Stimulated activated effector memory CD8-positive, alpha-beta T cell treated with anti-CD3 and anti-CD28 coated beads, Interleukin-12 subunit alpha, Interleukin-12 subunit beta, amount 100 ng/mL, for 72 hours (primary cell): Measurements from ENCODE around the gene ZFYVE21.
A peak's percentile ranks its signal among the peaks of the same experiment; 100 is the strongest.

Experiments
- ATAC-seq: fragments of 150-1000 bp; cut with Tn5 transposase; 2 replicates; pipeline ENCODE4 v1.10.0; 2021
- DNase-seq, 2 donors: peaks; one replicate each; pipeline ENCODE4 v3.0.0; 2021 to 2022; ENCODE audit warnings: low spot score in 2 of 2
- H3K27ac Mint-ChIP-seq: one replicate; pipeline ENCODE4 v1.8.0; 2022; ENCODE audit warnings: mild to moderate bottlenecking, mixed read lengths
- H3K36me3 Mint-ChIP-seq: one replicate; pipeline ENCODE4 v1.8.0; 2022; ENCODE audit warnings: mild to moderate bottlenecking, mixed read lengths
- H3K4me1 Mint-ChIP-seq: one replicate; pipeline ENCODE4 v1.8.0; 2022; ENCODE audit warnings: mixed read lengths
- H3K4me3 Mint-ChIP-seq: one replicate; pipeline ENCODE4 v1.8.0; 2022; ENCODE audit warnings: mild to moderate bottlenecking, mixed read lengths
- H3K9me3 Mint-ChIP-seq: one replicate; pipeline ENCODE4 v1.8.0; 2022; ENCODE audit warnings: mixed read lengths

ZFYVE21 gene

DNA sequence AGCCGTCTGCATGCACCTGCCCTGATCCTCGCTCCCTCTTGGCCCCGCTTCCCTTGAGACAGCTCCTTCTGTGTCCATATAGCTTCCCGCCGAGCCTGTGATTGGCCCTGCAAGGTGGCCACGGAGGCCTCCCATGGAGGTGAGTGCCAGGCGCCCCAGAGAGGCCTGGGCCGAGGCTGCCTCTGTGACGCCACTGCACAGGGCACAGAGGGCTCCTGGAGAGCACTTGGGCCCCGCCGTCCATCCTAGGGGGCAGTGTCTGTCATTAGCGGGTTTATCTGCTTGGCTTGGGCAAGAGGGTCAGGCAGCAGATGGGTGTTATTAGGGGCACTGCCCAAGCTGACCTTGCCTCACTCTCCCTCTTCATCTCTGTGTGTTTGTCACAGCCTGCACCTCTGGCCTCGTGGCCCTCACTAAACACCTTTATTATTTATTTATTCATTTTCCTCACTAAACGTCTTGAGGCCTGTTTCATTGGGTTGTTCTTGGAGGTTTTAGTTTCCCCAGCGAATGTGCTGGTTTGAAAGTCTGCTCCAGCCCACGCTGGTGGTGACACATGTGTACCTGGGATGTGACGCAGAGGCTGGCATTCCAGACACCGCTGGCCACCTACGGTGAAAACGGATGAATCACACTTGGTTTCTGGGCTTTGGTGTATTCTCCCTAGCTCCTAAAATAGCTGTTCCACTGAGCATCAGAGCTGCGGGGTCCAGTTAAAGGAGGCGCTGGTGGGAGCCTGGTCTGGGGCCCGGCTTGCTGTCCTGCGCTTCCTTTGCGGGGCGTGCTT lies 5.9 kb downstream of the ZFYVE21 start:
- ATAC-seq (peak; percentile 50), DNase-seq (no peak)
- no peaks in the 10 kb centered on the region for H3K9me3 Mint-ChIP-seq
- peaks cover 2% of the 10 kb centered on the region for H3K36me3 Mint-ChIP-seq
- H3K27ac Mint-ChIP-seq, result peak overlapping the region; percentile 14
- H3K4me1 Mint-ChIP-seq, result peaks cover 49% of the 10 kb centered on the region
- H3K4me3 Mint-ChIP-seq, result no peak overlapping the region

DNA sequence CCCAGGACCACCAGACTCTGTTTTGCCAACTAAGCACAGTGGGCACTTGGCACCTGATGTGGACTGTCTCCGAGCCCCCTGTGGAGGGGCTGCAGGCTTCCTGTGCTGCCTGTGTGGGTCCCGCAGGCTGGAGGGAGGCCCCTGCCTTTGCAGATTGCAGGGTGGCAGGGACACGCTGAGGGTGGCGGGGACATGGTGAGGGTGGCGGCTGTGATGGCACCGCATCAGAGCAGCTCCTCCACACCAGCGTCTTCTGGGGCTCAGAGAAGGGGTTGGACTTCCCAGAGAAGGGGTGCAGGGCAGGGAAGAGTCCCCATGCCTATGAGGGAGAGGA lies 8.1 kb downstream of the ZFYVE21 start:
- H3K27ac Mint-ChIP-seq, result no peak overlapping the region
- no peaks in the 10 kb centered on the region for H3K9me3 Mint-ChIP-seq
- DNase-seq (no peak), ATAC-seq (no peak)
- peaks cover 6% of the 10 kb centered on the region for H3K36me3 Mint-ChIP-seq
- H3K4me3 Mint-ChIP-seq, result no peak overlapping the region
- H3K4me1 Mint-ChIP-seq, result peaks cover 29% of the 10 kb centered on the region

DNA sequence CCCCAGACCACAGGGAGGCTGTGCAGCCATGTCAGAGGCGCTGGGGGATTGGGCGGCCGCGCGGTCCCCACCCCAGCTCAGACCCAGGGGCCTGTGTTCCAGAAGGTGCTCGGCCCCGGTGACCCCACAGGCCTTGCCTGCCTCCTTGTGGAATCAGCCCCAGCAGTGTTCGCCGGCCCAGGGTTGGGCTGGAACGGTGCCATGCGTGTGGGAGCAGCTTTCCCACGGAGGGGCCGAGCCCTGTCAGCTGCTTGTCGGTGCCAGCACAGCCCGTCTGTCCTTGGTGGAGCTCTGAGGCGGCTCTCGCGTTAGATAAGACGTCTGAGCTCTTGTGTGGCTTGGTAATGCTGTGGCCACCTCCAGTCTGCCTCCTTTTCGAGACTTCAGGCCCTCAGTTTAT lies 8.5 kb downstream of the ZFYVE21 start:
- H3K4me1 Mint-ChIP-seq, result peaks cover 25% of the 10 kb centered on the region
- DNase-seq (no peak), ATAC-seq (no peak)
- H3K27ac Mint-ChIP-seq, result no peak overlapping the region
- H3K4me3 Mint-ChIP-seq, result no peak overlapping the region
- H3K9me3 Mint-ChIP-seq, result no peaks in the 10 kb centered on the region
- H3K36me3 Mint-ChIP-seq, result peaks cover 10% of the 10 kb centered on the region

DNA sequence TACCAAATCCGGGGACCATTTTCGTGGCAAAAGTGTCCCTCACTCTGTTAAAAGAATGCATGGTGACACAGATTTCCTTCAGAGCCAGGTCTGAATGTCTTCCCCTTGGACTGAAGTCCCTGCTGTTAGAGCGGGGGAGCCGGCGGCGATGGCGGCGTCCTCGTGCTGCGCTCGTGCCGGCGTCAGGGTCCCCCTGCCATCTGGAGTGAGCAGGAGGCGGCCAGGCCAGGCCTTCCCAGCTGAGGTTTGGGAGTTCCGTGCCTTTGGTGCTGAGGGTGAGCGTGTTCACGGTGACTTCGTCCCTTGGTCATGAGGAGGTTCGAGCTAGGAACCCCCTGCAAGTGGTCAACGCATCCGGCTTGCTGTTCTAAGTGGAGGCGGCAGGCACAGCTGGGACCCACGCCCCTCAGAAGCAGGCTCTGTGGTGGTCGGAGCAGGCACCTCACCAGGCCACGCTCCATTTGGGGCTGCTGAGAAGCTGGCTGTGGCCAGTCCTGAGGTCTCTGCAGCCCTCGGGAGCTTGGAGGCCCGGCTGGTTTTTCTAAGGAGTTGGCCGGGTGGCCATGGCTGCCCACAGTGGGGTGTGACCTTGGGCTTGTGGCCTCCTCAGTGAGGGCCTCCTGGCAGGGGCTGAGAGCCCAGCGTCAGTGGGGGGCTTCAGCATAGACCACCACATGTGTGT lies 9.5 kb downstream of the ZFYVE21 start:
- Mint-ChIP-seq H3K27ac (no peak overlapping the region), H3K4me1 (peaks cover 15% of the 10 kb centered on the region), H3K4me3 (no peak overlapping the region), H3K36me3 (peaks cover 20% of the 10 kb centered on the region), H3K9me3 (no peaks in the 10 kb centered on the region)
- DNase-seq (no peak), ATAC-seq (no peak)

DNA sequence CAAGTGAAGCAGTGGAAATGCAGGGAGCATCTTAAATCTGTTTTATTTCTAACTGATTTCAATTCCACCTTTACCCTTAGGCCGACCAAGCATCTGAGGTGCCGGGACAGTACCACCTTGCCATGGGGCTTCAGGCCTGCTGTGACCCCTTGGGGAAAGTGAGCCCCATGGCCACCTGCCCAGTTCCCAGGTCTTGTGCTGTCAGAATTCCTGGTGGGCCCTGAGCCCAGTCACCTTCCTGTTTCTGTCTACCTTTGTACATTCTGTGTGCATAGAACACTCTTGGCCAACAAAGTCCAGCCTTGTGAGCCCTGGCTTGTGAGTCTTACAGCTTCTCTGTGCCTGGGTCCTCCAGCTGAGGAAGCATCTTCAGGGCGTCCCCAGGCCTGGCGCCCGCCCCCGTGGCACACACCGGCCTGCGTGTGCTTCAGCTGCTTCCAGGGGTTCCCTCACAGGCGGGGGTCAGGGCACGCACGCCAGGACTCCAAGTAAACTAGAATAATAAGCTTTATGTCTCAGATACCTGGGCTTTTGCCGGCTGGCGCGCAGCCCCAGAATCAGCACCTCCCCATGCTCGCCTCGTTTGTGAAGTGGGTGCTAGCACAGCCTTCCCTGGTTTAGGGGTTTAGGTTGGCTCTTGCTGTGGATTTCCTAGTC lies 10.3 kb downstream of the ZFYVE21 start:
- Mint-ChIP-seq H3K36me3 (peaks cover 28% of the 10 kb centered on the region), H3K4me1 (peaks cover 10% of the 10 kb centered on the region), H3K9me3 (no peaks in the 10 kb centered on the region), H3K4me3 (no peak overlapping the region), H3K27ac (no peak overlapping the region)
- ATAC-seq (no peak), DNase-seq (no peak)

DNA sequence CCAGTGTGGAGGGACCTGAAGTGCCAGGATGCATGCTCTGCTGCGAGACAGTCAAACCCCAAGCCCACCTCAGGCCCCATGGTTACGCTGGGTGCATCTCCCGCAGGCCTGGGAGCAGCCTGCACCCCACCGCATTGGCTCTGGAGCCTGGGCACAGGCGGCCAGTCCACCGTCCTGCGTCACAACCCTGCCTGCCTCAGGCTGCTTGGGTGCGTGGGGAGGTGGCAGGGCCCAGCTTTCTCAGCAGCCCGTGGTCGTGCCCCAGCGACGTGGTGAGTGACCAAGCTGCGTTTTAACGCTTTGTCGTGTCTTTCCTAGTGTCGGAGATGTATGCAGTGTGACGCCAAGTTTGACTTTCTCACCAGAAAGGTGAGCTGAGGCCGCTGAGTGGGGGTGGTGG lies 10.9 kb downstream of the ZFYVE21 start:
- ATAC-seq (no peak), DNase-seq (no peak)
- Mint-ChIP-seq H3K4me1 (peaks cover 5% of the 10 kb centered on the region), H3K36me3 (peaks cover 29% of the 10 kb centered on the region), H3K9me3 (no peaks in the 10 kb centered on the region), H3K27ac (no peak overlapping the region), H3K4me3 (no peak overlapping the region)

DNA sequence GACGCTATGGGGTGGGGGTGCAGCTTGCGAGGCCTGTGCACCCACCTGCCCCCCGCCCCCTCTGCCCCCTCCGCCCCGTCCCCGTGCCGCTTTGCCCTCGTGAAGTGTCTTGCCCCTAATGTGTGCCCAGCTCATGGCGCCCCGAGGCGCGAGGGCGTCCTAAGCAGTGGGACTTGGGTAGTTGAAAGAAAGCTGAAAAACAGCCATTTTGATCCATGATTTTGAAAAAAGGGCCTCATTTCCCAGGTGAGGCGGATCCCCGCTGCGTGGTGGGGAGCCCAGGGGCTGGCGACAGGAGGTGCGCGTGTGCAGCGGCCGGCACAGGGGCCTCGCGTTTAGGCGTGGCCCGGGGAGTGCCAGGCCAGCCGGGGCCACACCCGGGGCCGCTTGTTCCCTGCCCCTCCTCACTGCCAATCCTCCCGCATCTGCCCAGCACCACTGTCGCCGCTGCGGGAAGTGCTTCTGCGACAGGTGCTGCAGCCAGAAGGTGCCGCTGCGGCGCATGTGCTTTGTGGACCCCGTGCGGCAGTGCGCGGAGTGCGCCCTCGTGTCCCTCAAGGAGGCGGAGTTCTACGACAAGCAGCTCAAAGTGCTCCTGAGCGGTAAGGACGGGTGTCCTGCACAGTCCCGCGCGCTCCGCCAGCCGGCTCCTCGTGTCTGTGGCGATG lies 11.8 kb downstream of the ZFYVE21 start:
- H3K4me1 Mint-ChIP-seq, result no peaks in the 10 kb centered on the region
- H3K9me3 Mint-ChIP-seq, result no peaks in the 10 kb centered on the region
- H3K27ac Mint-ChIP-seq, result no peak overlapping the region
- DNase-seq (no peak), ATAC-seq (no peak)
- no peak overlapping the region for H3K4me3 Mint-ChIP-seq
- H3K36me3 Mint-ChIP-seq, result peaks cover 29% of the 10 kb centered on the region

DNA sequence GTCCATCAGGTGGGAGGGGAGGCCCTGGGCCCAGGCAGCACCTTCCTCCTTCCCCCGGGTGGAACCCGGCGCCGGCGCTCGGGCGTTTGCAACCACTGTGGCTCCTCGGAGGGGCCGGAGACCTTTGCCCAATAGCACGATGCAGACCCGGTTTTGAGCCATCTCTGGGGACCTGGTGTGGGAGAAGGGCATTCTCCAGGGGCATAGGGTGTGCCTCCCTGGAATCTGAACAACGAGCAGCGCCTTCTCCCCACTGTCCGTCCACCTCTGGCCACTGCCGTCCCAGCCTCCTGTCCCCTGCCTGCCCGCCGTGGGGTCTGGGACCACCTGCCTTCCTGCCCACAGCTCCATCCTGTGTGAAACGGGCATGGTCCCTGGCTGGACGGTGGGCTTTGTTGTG lies 12.5 kb downstream of the ZFYVE21 start:
- H3K4me1 Mint-ChIP-seq, result no peaks in the 10 kb centered on the region

DNA sequence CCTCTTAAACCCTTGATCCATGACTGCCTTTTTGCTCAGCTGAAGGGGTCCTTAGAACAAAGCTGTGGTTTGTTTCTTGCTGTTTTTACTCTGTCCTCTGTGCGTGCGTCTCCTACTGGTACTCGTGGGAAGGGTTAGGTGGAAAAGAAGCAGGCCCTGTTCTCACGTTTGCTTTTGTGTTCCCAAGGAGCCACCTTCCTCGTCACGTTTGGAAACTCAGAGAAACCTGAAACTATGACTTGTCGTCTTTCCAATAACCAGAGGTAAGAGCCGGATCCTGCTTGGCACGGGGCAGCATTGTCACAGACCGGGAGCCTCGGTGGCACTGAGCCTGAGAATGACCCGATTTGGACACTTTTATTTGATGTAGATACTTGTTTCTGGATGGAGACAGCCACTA lies 13.1 kb downstream of the ZFYVE21 start:
- H3K9me3 Mint-ChIP-seq, result no peaks in the 10 kb centered on the region
- peaks cover 34% of the 10 kb centered on the region for H3K36me3 Mint-ChIP-seq
- DNase-seq, result no peak
- H3K4me3 Mint-ChIP-seq, result no peak overlapping the region
- H3K4me1 Mint-ChIP-seq, result no peaks in the 10 kb centered on the region
- no peak for ATAC-seq
- no peak overlapping the region for H3K27ac Mint-ChIP-seq

More for the DNA sequence above, 12.5 kb downstream of the ZFYVE21 start:
- ATAC-seq, result no peak
- no peak for DNase-seq
- no peak overlapping the region for H3K4me3 Mint-ChIP-seq
- H3K27ac Mint-ChIP-seq, result no peak overlapping the region
- peaks cover 32% of the 10 kb centered on the region for H3K36me3 Mint-ChIP-seq
- H3K9me3 Mint-ChIP-seq, result no peaks in the 10 kb centered on the region

DNA sequence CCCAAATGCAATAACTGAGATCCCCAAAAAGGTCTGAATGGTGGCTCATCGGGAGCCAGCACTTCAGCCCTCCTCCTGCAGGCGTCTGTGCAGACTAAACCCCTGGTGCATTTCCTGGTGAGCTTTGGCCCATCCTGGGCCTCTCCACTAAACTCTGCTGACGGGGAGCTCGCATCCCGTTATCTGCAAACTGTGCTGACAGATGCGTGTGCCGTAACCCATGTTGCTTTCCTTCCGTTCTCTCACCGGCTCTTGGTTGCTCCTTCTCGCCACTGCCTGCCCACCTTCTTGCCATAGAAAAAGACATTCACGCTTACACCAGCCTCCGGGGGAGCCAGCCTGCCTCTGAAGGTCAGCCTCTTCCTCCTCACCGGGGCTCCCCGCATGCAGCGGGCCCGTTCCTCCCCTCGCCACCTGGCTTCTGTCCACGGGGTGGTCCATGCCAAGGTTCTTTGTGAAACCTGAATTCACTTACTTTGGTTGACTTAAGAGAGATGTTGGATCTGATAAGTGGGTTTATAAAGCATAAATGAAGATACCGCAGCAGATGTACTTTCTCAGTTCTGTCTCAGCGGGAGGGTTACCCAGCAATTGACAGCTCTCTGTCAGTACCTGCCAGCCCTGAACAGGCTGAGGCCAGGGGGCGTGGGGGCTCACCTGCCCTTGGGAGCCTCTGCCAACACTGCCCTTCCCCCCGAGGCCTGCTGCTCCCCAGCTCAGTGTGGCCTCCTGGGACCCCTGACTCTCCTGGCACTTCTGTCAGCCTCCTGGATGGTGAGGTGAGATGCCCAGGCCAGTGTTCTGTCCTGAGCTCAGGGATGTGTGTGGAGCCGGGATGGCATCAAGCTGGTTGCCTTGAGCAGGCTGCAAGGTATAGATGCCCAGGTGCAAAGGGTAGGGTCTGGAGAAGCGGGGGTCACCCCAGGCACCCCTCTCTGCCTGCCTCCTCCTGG lies 14.2 kb downstream of the ZFYVE21 start:
- H3K4me3 Mint-ChIP-seq, result no peak overlapping the region
- no peaks in the 10 kb centered on the region for H3K4me1 Mint-ChIP-seq
- peak overlapping the region; percentile 50 for H3K27ac Mint-ChIP-seq
- ATAC-seq (peak; percentile 11), DNase-seq (no peak)
- H3K9me3 Mint-ChIP-seq, result no peaks in the 10 kb centered on the region
- H3K36me3 Mint-ChIP-seq, result peaks cover 42% of the 10 kb centered on the region

DNA sequence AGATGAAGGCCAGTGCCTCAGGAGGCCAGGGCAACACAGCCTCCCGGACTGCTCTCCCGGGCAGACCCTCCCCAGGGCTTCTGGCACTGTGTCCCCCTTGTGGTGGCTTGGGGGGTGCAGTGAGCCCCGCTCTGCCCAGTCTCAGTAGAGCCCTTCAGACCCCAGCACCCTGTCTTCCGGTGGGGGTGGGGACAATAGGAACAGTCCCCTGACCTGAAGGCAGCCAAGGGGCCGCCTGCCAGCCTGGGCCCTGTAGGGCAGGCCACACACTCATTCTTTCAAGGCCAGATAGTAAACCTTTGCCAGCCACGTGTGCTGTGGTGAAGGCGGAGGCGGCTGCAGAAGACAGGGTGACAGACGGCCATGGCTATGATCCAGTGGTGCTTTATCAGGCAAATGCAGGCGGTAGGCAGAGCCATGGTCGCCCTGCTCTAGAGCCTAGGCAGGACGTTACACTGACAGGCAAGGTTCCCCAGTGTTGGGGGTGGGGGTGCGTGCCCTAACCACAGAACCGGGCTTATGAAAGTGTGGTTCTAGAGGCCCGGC lies 15.0 kb downstream of the ZFYVE21 start:
- ATAC-seq, result peak; percentile 3

DNA sequence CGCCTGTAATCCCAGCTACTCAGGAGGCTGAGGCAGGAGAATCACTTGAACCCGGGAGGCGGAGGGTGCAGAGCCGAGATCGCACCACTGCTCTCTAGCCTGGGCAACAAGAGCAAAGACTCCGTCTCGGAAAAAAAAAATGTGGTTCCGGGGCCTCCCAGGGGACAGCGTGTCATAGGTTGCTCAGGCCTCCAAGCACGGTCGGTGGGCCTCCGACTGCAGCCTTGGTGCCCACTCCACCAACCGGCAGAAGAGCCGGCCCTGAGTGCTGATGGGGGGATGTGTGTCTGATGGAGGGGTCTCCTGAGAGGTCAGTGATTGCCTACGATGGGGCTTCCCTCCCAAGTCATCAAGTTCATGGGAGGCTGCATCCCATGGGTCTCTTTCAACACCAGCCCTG lies 15.9 kb downstream of the ZFYVE21 start:
- H3K4me1 Mint-ChIP-seq, result no peaks in the 10 kb centered on the region
- ATAC-seq, result no peak
- H3K36me3 Mint-ChIP-seq, result peaks cover 45% of the 10 kb centered on the region
- no peak overlapping the region for H3K27ac Mint-ChIP-seq
- H3K9me3 Mint-ChIP-seq, result no peaks in the 10 kb centered on the region
- no peak overlapping the region for H3K4me3 Mint-ChIP-seq
- no peak for DNase-seq

More for the DNA sequence above, 15.0 kb downstream of the ZFYVE21 start:
- DNase-seq, result no peak
- H3K9me3 Mint-ChIP-seq, result no peaks in the 10 kb centered on the region
- H3K36me3 Mint-ChIP-seq, result peaks cover 45% of the 10 kb centered on the region
- H3K27ac Mint-ChIP-seq, result peak overlapping the region; percentile 50
- H3K4me1 Mint-ChIP-seq, result no peaks in the 10 kb centered on the region
- H3K4me3 Mint-ChIP-seq, result no peak overlapping the region

DNA sequence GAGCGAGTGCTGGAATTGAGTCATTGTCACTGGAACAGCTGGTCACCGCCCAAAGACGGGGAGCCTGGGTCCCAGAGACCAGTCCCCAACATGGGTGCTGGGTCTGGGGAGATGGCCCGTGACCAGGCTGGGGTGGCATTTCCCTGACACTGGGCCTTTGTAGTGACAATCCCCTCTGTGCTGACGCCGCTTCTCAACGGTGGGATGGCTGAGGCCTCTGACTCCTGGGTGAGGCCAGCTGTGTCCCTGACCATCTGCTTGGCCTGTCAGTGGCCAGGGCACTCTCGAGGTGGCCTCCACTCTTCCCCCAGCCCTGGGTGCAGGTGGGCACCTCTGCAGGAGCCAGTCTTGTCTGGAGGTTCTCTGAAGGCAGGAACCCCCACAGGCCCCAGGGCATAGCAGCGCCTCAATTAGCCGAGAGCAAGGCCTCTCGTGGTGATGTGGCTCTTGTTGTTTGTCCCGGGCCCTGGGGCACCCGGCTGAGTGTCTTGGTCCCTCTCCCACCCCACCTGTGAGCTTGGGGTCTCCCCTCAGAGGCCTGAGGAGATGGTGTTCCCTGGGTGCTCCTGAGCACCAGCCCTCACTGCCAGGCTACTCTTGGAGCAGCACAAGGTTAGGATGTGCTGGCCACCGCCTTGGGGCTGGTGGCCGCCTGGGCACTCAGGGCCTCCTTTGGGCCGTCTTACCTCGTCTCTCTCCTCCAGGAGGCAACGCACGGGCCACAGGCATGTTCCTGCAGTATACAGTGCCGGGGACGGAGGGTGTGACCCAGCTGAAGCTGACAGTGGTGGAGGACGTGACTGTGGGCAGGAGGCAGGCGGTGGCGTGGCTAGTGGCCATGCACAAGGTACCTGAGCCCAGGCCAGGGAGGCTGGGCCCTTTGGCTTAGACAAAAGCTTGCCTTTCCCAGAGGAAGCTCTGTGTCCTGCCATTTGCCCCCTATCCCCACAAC lies 16.6 kb downstream of the ZFYVE21 start:
- Mint-ChIP-seq H3K27ac (peak overlapping the region; percentile 46), H3K9me3 (no peaks in the 10 kb centered on the region), H3K36me3 (peaks cover 45% of the 10 kb centered on the region), H3K4me3 (no peak overlapping the region), H3K4me1 (no peaks in the 10 kb centered on the region)
- DNase-seq (no peak), ATAC-seq (peak; percentile 5)
